HG02759 (cell line): ENCODE measurements around the gene ITGA1.

Experiments used
- ATAC-seq: cut with Tn5 transposase; IDR thresholded peaks from one replicate; pipeline ENCODE4 v1.9.1; 2021; ENCODE audit warnings: mild to moderate bottlenecking, moderate library complexity; ENCODE audit not compliant: unreplicated experiment

The ITGA1 gene

DNA sequence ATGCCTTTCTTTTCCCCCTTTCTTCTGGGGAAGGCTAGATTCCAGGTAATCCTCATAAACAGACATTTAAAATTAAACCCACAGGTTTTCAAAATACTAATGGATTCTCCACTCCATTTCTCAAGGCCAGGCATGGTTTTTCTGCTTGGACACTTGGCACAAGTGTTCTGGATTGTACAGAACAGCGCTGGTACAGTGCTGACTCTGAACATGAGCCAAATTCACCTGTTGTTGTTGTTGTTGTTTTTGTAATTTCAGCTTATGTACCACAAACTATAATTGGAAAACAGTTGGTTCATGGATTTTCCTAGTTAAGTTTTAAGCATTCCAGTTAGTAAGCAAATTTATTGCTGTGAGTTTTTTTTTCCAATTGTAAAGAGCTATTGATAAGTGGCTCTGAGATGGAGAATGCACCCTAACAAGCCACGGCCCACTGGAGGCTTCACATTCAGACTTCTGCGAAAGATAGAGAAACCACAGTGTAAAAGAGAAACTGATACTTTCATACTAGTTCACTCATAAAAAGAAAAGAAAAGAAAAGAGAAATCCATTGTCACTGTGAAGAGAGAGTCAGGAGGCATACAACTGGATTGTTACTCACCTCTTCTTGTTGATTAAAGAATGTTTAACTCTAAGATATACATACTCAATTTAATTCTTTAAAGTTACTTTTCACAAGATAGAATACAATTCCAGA is 16.2 kb upstream of the ITGA1 start:
- ATAC-seq: peak; percentile 92

GRCh38 chr5:52772668-52773067 is 15.0 kb upstream of the ITGA1 start:
- no peak for ATAC-seq

- ATAC-seq: no peak
Measured at GRCh38 chr5:52773342-52773741, 14.4 kb upstream of the ITGA1 start.

DNA sequence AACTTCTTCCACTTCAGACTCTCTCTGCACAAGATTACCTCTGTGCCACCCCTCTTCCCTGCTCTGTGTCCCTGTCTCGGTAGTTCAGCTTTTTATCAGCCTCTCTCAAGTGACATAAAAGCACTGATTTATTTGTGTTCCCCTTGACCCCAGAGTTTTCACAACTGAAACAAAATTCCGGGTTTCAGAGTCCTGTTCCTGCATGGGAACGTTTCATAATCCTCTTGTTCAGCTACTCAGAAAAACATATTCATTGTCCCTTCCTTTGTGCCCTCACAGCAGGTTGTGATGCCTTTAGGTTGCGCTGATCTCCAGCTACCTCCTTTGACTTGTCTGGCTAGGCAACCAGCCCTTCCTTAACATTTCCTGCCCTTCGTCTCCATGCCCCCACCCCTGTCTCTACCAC is 13.7 kb upstream of the ITGA1 start:
- ATAC-seq: no peak

GRCh38 chr5:52776116-52776515 is 11.6 kb upstream of the ITGA1 start:
- no peak for ATAC-seq

- no peak for ATAC-seq
Measured at GRCh38 chr5:52777186-52777585, 10.5 kb upstream of the ITGA1 start.

- ATAC-seq: no peak
Measured at GRCh38 chr5:52778781-52779180, 8.9 kb upstream of the ITGA1 start.

- ATAC-seq: no peak
Measured at GRCh38 chr5:52779213-52779612, 8.5 kb upstream of the ITGA1 start.

GRCh38 chr5:52783226-52783959 is 4.3 kb upstream of the ITGA1 start:
- ATAC-seq: no peak

- ATAC-seq: no peak
Measured at GRCh38 chr5:52784737-52785136, 3.0 kb upstream of the ITGA1 start.

- ATAC-seq: no peak
Measured at GRCh38 chr5:52786391-52786790, 1.3 kb upstream of the ITGA1 start.

DNA sequence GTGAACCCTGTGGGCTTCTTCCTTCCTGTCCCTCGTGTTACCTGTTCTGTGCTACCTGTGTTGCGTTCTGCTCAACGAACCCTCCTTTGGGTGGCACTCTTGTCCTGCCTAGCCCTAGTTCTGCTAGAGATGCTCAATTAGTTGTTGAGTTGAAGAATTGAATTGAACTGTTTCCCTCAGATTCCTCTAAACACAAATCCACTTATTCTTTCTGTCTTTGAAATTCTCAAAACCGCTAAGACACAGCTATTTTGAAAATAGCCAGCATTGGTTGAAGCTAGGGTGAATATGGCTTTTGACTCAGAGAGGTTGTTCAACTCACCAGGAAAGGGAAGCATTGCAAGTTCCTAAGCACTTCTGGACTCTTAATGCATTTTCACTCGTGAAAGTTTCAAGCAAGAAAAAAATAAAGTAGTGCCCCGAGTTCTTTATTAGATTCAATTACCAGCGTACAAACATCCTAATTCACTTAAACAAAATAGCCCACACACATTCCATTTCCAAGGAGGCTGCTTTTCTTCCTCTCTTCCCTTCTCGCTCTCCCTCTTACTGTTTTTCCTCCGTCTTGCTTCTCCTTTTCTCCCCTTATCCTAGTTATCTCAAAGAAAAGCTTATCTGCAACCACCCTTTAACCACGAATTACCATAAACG is 642 bp upstream of the ITGA1 start:
- ATAC-seq: peak; percentile 30

GRCh38 chr5:52788505-52788821 is 747 bp downstream of the ITGA1 start:
- ATAC-seq: no peak

- ATAC-seq: no peak
Measured at GRCh38 chr5:52789378-52789777, 1.7 kb downstream of the ITGA1 start.

- no peak for ATAC-seq
Measured at GRCh38 chr5:52789851-52790250, 2.1 kb downstream of the ITGA1 start.

- ATAC-seq: no peak
Measured at GRCh38 chr5:52791366-52791765, 3.6 kb downstream of the ITGA1 start.

- ATAC-seq: no peak
Measured at GRCh38 chr5:52794519-52794918, 6.8 kb downstream of the ITGA1 start.

GRCh38 chr5:52796031-52796430 is 8.3 kb downstream of the ITGA1 start:
- ATAC-seq: no peak

- no peak for ATAC-seq
Measured at GRCh38 chr5:52796516-52797103, 8.9 kb downstream of the ITGA1 start.

DNA sequence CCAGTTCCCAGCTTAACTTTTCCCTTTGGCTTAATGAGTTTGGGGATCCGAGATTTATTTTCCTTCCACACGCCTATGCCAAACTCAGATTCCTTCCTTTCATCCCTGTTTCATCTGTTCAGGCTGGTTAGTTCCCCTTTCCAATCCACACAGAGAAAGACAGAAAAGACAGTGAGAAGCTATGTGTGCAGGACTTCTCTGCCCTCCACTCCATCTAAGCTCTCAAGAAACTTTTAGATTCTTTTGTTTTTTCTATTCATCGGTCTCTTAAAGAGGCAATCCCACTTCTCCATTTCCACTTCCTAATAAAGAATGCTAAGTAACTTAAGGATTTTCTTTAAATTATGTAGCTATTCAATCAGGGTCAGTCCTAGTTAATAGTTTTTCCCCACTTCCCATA is 11.2 kb downstream of the ITGA1 start:
- ATAC-seq: no peak

- peak; percentile 34 for ATAC-seq
Measured at GRCh38 chr5:52799358-52799982, 11.8 kb downstream of the ITGA1 start.
